ENCODE results near the gene TRPV4. TPM values are rescaled to one million over a fixed set of nuclear protein-coding genes. Genes with fewer than 3 reads are reported as not detected.

Gene TRPV4
- total RNA-seq, 4 donors from 2014 or later = 0.39 to 1.6 (median 1.3) TPM; not detected in 1

DNA sequence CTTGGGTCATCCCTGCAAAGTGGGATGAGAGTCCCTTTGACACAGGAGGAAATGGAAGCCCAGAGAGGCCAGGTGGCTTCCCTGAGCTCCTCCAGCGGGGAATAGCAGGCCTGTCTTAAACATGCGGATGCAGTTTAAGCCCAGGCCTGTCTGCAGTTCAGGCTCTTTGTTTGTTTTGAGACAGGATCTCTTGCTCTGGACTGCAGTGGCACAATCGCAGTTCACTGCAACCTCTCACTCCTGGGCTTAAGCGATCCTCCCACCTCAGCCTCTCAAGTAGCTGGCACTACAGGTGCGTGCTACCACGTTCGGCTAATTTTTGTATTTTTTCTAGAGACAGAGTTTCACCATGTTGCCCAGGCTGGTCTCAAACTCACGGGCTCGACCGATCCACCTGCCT lies 3.5 kb downstream of the TRPV4 start:
- Histone ChIP-seq H3K4me3 (replicated peaks in 1 of 3) (no peak overlapping the region), H3K4me1 (peaks cover 7 to 8% of the 10 kb centered on the region in 2 donors), H3K27ac (no peak overlapping the region), H3K9me3 (no peaks in the 10 kb centered on the region), H3K27me3 (no peaks in the 10 kb centered on the region), H3K36me3 (no peaks in the 10 kb centered on the region)
- intact Hi-C loops (cut with DNase I) = no loop called here
- WGBS, 2 donors = 85 to 89% methylated on average over 10 of the region's 10 CpGs
- TF ChIP-seq POLR2A (IDR thresholded peaks at IDR 0.05) (no peak), CTCF (IDR thresholded peaks at IDR 0.05) (no peak)
- DNase-seq = no peak

DNA sequence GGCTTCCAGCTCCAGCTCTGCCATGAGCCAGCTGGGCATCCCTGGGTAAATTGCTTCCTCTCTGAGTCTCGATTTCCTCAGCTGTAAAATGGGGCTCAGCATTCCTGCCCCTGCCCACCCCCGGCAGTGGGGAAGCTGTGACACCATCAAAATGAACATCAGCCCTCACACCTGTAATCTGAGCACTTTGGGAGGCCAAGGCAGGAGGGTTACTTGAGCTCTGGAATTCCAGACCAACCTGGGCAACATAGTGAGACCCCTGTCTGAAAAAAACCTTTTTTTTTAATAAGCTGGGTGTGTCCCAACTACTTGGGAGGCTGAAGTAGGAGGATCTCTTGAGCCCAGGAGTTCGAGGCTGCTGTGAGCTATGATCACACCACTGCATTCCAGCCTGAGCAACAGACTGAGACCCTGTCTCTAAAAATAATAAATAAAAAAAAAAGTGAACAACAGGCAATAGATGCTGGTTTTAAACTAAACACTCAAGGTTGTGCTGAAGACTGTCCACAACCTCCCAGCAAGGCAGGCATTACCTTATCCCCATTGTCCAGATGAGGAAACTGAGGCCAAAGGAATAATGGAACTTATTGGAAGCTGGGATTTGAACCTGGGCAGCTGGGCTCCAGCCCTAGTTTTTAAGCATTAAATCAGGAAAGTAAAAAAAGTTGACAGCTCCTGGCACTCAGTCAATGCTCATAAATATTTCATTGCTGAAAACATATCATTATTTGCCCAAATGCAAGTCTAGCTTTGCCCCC lies 4.3 kb downstream of the TRPV4 start:
- no peak for DNase-seq
- Histone ChIP-seq H3K36me3 (no peaks in the 10 kb centered on the region), H3K9me3 (no peaks in the 10 kb centered on the region), H3K4me3 (replicated peaks in 1 of 3) (no peak overlapping the region), H3K27me3 (no peaks in the 10 kb centered on the region), H3K4me1 (peaks cover 7 to 8% of the 10 kb centered on the region in 2 donors), H3K27ac (no peak overlapping the region)
- WGBS, 2 donors = 68 to 85% methylated on average over 3 of the region's 3 CpGs
- intact Hi-C loops (cut with DNase I) = no loop called here
- TF ChIP-seq CTCF (IDR thresholded peaks at IDR 0.05) = no peak
- TF ChIP-seq POLR2A (IDR thresholded peaks at IDR 0.05) = no peak

GRCh38 chr12:109827566-109828550 lies 5.3 kb downstream of the TRPV4 start:
- no peaks in the 10 kb centered on the region for H3K27me3 ChIP-seq
- intact Hi-C loops (cut with DNase I) = no loop called here
- peak in 1 of 2 donors; percentile 8 for DNase-seq
- WGBS, 2 donors = 65 to 72% methylated on average over 19 of the region's 19 CpGs
- no peak overlapping the region for H3K27ac ChIP-seq
- TF ChIP-seq CTCF (IDR thresholded peaks at IDR 0.05) (no peak), POLR2A (IDR thresholded peaks at IDR 0.05) (no peak)
- H3K4me1 ChIP-seq = peaks cover 5 to 6% of the 10 kb centered on the region in 2 donors
- no peaks in the 10 kb centered on the region for H3K36me3 ChIP-seq
- no peaks in the 10 kb centered on the region for H3K9me3 ChIP-seq
- H3K4me3 ChIP-seq (replicated peaks in 1 of 3) = no peak overlapping the region

GRCh38 chr12:109827080-109827479 lies 6.1 kb downstream of the TRPV4 start:
- WGBS, 2 donors = 92 to 100% methylated on average over 3 of the region's 3 CpGs
- Histone ChIP-seq H3K9me3 (no peaks in the 10 kb centered on the region), H3K27me3 (no peaks in the 10 kb centered on the region), H3K36me3 (no peaks in the 10 kb centered on the region), H3K4me3 (replicated peaks in 1 of 3) (no peak overlapping the region), H3K27ac (no peak overlapping the region), H3K4me1 (no peaks in the 10 kb centered on the region)
- intact Hi-C loops (cut with DNase I) = no loop called here
- DNase-seq = no peak
- TF ChIP-seq POLR2A (IDR thresholded peaks at IDR 0.05) = no peak
- no peak for TF ChIP-seq CTCF (IDR thresholded peaks at IDR 0.05)
